Embryonic facial prominence (tissue), 1 donor: ENCODE data around the gene HRC.
"Not testable (repeated sequence)": the region's sequence is repeated elsewhere in the genome, so short reads cannot be mapped to it uniquely, and the experiment has no call there.

Experiments used
- DNase-seq: peaks from one replicate; pipeline ENCODE4 v3.0.0-alpha.2; 2016; ENCODE audit errors: extremely low spot score

HRC gene

GRCh38 chr19:49160450-49161189, 5.4 kb upstream of the HRC start:
- no peak for DNase-seq

GRCh38 chr19:49157445-49158224, 2.4 kb upstream of the HRC start, which contains the start of gene TRPM4:
Gene TRPM4 (plus strand): TSS chr19:49157792. CDS start chr19:49157867, 75 bp downstream.
- DNase-seq: peak; percentile 76

- DNase-seq: no peak
Measured at GRCh38 chr19:49155820-49156346, 687 bp upstream of the HRC start.

GRCh38 chr19:49154279-49154678, 917 bp downstream of the HRC start:
- no peak for DNase-seq

- DNase-seq: no peak
Measured at GRCh38 chr19:49153167-49153809, 1.9 kb downstream of the HRC start.

GRCh38 chr19:49152119-49152550, 3.1 kb downstream of the HRC start:
- DNase-seq: no peak

GRCh38 chr19:49151267-49152118, 3.7 kb downstream of the HRC start:
- no peak for DNase-seq

GRCh38 chr19:49150944-49151243, 4.3 kb downstream of the HRC start:
- no peak for DNase-seq

- DNase-seq: peak; percentile 69
Measured at GRCh38 chr19:49150106-49150943, 4.9 kb downstream of the HRC start.

- peak; percentile 72 for DNase-seq
Measured at GRCh38 chr19:49149652-49150105, 5.5 kb downstream of the HRC start.

GRCh38 chr19:49148784-49149651, 6.2 kb downstream of the HRC start:
- DNase-seq: peak; percentile 92

- DNase-seq: no peak
Measured at GRCh38 chr19:49148044-49148682, 7.0 kb downstream of the HRC start.

- DNase-seq: not testable (repeated sequence)
Measured at GRCh38 chr19:49146408-49146770, 8.8 kb downstream of the HRC start.

GRCh38 chr19:49145573-49146407, 9.4 kb downstream of the HRC start:
- no peak for DNase-seq

- DNase-seq: peak; percentile 78
Measured at GRCh38 chr19:49142866-49143335, 12.3 kb downstream of the HRC start.

- DNase-seq: no peak
Measured at GRCh38 chr19:49141352-49141751, 13.8 kb downstream of the HRC start.

- no peak for DNase-seq
Measured at GRCh38 chr19:49140951-49141350, 14.2 kb downstream of the HRC start.

GRCh38 chr19:49136771-49137171, 18.4 kb downstream of the HRC start:
- DNase-seq: no peak
